ENCODE results near the gene SEPHS2.

The SEPHS2 gene

DNA sequence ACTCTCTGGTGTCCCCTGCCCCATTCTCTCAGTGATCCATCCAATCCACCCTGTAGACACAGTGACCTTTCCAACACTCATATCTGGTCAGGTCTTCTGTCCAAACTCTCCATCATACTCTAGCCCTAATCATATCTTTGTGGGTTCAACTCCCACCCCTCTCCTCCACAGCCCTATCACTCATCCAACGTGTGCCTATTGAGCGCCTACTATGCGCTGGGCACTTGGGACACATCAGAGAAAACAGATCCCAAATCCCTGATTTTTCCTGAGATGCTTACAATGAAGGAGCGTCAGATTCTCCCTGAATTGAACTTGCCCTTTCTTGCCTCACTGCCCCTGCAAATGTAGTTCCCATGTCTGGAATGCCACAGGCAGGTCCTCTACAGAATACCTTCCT, 17.6 kb downstream of the SEPHS2 start:
- DNase-seq, result no peak

DNA sequence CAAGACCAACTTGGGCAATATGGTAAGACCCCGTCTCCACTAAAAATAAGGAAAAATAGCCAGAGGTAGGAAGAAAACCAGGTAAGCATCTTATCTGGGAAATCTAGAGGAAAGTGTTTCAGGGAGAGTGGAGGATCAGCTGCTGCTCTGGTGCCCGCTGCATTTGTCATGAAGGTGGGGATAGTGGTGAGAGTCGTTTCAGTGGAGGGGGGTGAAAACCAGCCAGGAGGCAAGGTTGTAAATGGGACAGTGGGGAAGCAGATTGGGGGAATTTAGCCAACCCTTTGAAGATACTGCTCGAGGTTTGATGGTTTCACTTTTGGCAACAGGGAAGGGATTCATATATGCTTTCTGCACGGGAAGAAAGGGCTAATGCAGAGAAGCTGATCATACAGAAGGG, 24.7 kb downstream of the SEPHS2 start:
- DNase-seq, result no peak

DNA sequence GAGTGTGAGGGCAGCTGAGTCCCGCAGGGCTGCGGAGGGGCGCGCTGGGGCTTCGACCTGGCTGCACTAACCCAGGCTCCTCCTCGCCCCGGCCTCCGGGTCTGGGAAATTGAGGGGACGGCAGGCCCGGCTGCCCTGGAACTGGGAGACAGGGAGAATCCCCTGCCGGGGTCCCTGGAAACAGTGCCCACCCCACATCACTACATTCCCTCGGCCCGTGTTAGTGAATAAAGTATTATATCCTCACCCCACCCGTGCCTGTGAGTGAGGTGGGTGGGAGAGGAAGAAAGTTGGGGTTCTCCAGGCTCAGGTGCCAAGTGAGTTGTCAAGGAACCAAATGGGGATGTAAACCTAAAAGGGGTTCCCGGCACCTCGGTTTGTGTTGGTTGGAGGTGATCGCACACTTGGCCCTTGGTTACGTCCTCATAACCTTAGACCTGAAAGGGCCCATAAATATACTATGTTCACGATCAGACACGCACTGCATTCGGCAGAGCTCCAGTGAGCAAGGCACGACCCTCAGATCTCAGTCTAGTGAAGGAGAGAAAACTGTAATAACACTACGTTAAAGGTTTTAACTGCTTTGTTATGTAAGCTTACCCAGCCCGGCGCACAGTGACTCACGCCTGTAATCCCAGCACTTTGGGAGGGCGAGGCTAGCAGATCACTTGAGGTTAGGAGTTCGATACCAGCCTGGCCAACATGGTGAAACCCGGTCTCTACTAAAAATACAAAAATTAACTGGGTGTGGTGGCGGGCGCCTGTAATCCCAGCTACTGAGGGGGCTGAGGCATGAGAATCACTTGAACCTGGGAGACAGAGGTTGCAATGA, 27.1 kb downstream of the SEPHS2 start:
- DNase-seq, result no peak

DNA sequence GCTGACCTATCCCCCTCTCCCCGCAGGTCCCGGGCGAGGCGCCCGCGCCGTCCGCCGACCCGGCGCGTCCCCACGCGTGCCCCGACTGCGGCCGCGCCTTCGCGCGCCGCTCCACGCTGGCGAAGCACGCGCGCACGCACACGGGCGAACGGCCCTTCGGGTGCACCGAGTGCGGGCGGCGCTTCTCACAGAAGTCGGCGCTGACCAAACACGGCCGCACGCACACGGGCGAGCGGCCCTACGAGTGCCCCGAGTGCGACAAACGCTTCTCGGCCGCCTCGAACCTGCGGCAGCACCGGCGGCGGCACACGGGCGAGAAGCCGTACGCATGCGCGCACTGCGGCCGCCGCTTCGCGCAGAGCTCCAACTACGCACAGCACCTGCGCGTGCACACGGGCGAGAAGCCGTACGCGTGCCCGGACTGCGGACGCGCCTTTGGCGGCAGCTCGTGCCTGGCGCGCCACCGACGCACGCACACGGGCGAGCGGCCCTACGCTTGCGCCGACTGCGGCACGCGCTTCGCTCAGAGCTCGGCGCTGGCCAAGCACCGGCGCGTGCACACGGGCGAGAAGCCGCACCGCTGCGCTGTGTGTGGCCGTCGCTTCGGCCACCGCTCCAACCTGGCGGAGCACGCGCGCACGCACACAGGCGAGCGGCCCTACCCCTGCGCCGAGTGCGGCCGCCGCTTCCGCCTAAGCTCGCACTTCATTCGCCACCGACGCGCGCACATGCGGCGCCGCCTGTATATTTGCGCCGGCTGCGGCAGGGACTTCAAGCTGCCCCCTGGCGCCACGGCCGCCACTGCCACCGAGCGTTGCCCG, 27.9 kb downstream of the SEPHS2 start:
- peak; percentile 97 for DNase-seq

DNA sequence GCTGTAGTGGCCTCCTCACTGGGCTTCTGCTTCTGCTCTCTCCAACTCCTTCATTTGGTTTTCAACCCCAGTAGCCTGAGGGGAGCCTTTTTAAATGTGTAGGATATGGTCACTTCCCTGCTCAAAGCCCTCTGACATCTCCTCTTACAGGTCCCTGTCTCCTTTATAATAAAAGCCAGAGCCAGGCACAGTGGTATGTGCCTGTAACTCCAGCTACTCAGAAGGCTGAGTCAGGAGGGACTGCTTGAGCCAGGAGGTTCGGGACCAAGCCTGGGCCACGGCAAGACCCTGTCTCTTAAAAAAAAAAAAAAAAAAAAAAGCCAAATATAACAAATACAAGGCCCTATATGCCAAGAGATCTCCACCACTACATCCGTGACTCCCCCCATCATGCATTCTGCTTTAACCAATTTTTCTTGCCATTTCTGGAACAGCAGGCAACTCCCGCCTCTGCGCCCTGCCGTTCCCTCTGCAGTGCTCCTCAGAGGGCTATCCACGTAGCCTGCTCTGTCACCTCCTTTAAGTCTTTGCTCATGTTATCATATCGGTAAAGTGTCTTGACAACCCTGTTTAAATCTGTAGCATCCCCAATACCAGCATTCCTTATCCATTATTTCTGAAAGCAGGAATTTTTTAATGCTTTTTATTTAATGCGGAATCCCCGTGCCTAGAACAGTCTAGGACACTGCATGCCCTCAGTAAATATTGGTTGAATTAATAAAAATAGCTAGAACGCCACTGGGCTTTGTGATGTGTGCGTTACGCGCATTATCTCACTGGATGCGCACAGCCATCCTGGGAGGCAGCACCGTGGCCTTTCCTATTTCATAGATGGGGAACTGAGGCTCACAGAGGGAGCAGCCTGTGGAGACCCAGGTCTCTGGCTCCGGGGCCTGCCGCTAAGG, 28.8 kb downstream of the SEPHS2 start:
- no peak for DNase-seq

DNA sequence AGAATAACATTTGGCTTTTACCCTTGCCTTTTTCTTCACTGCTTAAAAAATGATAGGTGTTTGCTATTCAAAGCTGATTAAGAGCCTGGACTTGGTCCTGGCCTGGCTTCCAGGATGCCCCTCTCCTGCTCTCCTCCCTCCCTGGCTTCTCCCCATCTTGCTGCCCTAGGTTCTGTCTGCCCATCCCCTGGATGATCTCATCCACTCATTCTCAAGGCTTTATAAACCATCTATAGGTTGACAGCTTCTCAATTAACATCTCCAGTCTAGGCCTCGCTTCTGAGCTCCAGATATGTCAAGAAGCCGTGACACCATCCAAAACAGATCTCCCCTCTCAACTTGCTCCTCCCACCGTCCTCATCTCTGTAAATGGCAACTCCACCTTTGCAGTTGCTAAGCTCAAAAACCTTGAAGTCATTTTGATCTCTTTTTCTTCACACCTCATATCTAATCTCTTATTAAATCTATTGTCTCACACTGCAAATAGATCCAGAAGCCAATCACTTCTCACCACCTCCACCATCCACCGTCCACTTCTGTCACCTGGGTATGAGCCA, 29.5 kb downstream of the SEPHS2 start:
- no peak for DNase-seq

DNA sequence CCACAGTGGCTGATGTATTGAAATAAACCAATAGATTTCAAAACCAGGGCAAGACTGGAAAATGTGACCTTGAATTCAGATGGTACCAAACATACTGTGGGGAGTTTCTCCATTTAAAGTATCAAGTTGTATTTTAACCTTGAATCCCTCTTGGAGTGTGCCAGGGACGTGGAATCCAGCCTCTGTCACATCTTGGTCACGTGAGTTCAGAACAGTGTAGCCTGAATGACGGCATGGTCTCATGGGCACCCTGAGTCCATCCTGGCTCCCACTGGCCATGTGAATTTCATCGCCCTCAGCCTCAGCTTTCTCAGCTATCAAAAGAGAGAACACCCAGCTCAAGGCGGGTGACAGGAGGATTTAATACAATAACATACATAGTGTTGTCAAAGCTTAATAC, 31.5 kb downstream of the SEPHS2 start:
- no peak for DNase-seq

DNA sequence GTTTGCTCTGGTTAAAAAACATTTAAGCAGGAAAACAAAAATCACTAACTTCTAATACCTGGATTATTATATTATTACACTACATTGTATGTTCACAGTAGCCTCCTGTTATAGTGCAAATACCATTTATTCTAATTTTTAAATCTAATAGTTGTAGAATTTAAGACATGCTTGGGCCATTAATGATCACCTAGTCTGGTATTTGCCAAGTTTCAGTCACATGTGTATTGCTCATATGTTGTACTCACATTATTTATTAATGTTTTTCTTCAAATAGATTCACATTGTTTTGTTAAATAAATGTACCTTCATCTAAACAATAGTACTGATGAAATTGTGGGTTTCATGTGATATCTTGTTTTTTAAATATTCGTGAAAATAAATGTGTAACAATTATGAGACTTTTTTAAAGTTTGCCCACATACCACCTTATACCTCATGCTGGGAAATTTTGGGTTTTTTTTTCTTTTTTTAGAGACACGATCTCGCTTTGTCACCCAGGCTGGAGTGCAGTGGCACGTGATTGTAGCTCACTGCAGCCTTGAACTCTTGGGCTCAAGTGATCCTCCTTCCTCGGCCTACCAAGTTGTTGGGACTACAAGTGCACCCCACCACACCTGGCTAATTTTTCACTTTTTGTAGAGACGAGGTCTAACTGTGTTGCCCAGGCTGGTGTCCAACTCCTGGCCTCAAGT, 32.4 kb downstream of the SEPHS2 start:
- no peak for DNase-seq

DNA sequence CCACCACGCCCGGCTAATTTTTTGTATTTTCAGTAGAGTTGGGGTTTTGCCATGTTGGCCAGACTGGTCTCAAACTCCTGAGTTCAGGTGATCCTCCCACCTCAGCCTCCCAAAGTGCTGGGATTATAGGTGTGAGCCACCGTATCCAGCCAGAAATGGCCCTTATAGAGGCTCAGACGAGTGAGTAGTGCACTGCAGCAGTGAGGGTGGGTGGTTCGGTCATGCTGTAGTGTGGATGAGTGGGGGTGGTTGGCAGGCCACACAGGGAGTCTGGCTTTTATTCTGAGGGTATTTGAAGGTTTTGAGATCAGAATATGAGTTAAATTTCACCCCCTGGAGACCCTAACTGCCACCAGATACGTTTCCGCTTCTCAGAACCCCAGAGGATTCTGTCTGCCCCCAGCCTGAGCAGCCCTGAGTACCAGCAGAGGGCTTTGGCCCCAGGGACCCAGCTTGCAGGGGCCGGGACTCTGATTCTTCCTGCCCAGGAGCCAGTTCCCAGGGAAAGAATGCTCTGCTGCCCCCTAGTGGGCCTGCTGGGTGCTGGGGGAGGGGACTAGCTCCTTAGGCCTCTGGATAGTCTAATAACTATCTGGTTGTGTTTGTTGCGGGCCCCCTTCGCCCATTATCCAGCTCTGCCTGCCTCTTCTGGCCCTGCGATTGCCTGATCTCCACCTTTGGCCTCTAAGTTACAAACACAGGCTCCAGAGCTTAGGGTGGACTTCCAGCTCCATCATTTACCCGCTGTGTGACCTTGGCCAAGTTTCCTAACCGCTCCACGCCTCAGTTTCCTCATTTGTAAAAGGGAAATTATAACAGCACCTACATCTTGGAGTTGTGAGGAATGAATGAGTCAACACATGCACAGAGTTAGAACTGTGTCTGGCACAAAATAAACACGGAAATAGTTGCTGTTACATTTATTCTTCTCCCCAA, 36.3 kb downstream of the SEPHS2 start:
- DNase-seq, result peak; percentile 58

DNA sequence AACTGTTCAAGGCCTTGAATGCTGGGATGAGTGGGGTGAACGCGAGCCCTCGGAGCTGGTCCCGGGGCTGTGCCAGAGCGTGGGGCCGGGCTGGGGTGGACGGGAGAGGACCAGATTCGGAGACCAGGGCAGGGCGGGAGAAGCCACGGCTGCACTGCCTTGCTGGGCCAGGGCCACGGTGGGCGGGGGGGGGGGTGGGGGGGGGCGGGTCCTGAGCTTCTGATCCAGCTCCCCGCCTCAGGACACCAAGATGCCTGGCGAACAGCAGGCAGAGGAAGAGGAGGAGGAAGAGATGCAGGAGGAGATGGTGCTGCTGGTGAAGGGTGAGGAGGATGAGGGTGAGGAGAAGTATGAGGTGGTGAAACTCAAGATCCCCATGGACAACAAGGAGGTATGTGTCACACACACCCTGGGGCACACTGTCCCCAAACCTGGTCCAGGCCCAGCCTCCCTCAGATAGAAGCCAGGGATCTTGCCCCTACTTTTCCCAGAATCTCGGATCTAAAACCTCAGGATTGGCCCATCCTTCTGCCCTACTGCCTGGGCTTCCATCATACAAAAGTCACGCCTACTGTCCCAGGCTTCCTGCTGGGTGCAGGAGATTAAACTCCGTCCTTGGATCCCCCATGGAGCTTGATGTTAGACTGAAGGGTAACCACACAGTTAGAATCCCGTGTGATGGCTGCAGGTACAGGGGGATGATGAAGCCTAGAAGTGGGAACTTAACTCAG, 37.7 kb downstream of the SEPHS2 start:
- no peak for DNase-seq

DNA sequence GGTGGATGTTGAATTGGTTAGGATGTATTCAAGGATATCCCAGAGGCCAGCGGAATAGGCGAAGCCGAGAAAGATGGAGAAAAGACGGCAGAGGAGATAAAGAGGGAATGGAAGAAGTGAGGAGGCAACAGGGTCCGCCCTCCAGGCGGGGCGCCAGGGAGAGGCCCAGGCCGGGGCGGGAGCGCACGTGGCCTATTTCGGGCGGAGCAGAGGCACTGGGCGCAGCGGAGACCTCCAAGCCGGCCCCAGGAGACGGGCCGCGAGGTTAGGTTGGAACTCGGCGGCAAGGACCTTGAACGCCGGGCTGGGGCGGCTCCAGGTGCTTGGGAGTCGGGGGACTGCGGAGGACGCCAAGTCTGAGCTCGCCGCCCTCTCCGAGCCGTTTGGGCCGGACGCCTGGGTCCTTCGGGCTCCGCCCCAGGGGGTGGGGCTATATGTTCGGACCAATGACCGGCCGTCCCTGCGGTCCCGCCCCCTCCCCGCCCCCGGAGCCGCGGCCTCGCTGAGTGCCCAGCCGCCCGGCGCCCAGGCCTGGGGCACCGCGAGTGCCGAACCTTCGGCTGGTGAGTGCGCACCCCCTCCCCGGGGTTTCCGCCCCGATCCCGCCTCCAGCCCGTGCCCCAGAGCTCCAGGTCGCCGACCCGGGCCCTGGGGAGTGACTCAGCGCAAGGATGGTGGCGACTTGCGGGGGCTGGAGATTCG, 38.4 kb downstream of the SEPHS2 start, which contains the start of gene ZNF771:
Gene ZNF771, plus strand, starts transcription at position 505 of the 702 bp plus-strand sequence. CDS start 448 bp downstream, outside the sequence.
- DNase-seq, result peak; percentile 94

DNA sequence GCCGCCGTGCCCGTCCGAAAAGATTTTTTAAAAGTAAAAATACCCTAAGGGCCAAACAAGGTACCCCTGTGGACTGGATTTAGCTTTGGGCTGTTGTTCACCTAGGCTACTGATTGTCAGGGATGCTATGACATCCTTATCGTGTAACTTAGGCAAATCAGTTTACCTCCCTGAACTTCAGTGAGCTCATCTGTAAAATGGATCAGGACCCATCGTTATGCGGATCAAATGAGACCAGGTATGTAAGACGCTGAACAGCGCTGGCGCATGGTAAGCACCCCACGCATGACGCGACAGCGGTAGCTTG, 38.9 kb downstream of the SEPHS2 start:
- no peak for DNase-seq

DNA sequence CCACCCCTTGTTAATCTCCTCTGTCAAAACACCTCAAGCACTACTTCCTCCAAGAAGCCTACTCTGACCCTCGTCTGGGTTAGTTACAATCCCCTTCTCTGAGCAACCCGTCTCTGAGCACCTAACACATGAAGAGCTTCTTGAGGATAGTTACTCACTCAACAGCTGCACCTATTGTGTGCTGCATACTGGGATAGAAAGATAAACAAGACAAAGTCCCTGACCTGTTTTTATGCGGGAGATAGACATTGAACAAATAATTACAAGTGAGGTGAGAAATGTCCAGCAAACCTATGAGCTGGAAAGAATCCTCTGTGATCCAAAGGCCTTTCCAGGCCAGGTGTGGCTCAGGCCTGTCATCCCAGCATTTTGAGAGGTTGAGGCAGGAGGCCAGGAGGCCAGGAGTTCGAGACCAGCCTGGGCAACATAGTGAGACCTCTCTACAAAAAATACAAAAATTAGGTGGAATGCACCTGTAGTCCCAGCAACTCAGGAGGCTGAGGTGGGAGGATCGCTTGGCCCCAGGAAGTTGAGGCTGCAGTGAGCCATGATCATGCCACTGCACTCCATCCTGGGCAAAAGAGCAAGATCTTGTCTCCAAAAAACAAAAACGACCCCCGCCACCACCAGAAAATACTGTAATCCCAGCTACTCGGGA, 43.8 kb downstream of the SEPHS2 start:
- DNase-seq, result peak; percentile 71

DNA sequence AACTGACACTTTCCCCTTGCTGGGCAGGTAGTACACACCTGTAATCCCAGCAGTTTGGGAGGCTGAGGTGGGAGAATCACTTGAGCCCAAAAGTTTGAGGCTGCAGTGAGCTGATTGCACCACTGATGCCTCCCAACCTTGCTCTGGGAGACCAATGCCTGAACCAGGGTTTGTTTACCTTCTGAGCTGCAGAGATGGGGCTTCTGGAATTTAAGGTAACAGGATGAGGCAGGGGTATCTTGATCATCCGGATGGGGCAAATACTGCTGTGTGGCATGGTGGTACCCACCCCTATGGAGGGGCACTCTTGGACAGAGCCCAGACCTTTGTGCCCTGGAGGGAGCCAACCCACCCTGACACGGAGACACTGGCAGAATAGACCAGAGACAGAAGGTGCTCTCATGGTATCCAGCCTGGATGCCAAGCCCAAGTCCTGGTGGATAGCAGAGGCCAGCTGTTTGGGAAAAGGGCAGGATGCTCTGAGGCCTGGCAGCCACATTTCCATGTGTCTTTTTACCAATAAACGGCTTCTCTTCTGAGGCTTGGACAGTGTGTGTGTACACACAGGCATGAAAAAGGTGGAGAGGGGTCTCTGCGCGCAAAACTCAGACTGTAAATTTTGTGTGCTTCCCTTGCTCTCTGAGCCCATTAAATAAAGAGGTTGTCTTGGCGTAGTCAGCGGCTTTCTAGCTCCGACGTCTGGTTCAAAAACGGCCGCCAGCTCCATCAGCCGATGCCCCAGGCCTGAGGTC, 46.1 kb downstream of the SEPHS2 start:
- no peak for DNase-seq

DNA sequence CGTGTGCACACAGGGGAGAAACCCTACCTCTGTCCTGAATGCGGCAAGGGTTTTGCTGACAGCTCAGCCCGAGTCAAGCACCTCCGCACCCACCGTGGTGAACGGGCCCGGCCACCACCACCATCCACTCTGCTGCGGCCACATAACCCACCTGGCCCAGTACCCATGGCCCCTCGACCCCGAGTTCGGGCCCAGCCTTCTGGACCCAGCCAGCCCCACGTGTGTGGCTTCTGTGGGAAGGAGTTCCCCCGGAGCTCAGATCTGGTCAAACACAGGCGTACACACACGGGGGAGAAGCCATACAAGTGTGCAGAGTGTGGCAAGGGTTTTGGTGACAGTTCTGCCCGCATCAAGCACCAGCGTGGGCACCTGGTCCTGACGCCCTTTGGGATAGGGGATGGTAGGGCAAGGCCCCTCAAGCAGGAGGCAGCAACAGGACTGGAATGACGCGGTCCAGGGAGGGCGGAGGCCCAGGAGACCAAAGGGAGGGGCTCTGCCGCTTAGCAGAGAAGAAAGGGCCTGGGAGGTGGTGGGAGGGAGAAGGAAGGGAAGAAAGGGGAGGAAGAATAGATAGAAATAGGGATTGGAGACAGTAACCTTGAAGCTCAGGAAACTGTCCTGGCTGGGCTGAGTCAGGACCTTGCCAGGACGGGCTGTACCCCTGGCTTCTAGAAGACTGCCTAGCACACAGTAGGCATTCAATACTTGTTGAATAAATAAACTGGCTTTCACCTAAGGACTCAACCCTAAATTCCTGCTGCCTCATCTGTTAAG, 46.8 kb downstream of the SEPHS2 start:
- DNase-seq, result no peak

DNA sequence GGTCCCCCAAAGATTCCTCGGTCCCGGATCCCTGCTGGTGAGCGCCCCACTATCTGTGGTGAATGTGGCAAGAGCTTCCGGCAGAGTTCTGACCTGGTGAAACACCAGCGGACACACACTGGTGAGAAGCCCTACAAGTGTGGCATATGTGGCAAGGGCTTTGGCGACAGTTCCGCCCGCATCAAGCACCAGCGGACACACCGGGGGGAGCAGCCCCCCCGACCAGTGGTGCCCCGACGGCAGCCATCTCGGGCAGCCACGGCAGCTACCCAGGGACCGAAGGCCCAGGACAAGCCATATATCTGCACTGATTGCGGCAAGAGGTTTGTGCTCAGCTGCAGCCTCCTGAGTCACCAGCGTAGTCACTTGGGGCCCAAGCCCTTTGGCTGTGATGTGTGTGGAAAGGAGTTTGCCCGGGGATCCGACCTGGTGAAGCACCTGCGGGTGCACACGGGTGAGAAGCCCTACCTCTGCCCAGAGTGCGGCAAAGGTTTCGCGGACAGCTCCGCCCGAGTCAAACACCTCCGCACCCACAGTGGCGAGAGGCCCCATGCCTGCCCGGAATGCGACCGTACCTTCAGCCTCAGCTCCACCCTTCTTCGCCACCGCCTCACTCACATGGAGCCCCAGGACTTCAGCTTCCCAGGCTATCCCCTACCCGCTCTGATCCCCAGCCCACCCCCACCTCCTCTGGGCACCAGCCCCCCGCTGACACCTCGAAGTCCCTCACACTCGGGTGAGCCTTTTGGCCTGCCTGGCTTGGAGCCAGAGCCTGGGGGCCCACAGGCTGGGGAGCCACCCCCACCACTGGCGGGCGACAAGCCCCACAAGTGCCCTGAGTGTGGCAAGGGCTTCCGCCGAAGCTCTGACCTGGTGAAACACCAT, 47.7 kb downstream of the SEPHS2 start:
- no peak for DNase-seq
